HG03432 (cell line): Measurements from ENCODE around the gene FOLR2.
"Not testable (repeated sequence)": the region's sequence is repeated elsewhere in the genome, so short reads cannot be mapped to it uniquely, and the experiment has no call there.

Source experiments
- ATAC-seq: cut with Tn5 transposase; IDR thresholded peaks from one replicate; pipeline ENCODE4 v1.9.1; 2021; ENCODE audit warnings: mild to moderate bottlenecking, moderate library complexity; ENCODE audit not compliant: unreplicated experiment

The FOLR2 gene

GRCh38 chr11:72266960-72267359, 50.4 kb downstream of the FOLR2 start:
- ATAC-seq, result not testable (repeated sequence)

GRCh38 chr11:72267956-72268617, 51.5 kb downstream of the FOLR2 start:
- ATAC-seq, result no peak
